ENCODE data around the gene PNPO. TPM values are rescaled to one million over a fixed set of nuclear protein-coding genes. Genes with fewer than 3 reads are reported as not detected.

Gene PNPO
- total and polyA plus RNA-seq, 2 of the 4 experiments (the other 2 are of a cell fraction): 13.9 to 34.1 TPM

GRCh38 chr17:47950448-47950847, 9.1 kb downstream of the PNPO start:
- dilution Hi-C loops (cut with HindIII; ENCODE audit: low sequenced_read_pairs, unreplicated experiment): no loop called here
- no peaks in the 10 kb centered on the region for H3K27me3 ChIP-seq (ENCODE audit: control insufficient read depth, insufficient read depth, low read length)
- no peak overlapping the region for H3K23ac ChIP-seq (ENCODE audit: low read depth, low read length)
- ATAC-seq (ENCODE audit: low read depth): no peak
- in situ Hi-C loops (cut with MboI; ENCODE audit: low sequenced_read_pairs): no loop called here
- no peak overlapping the region for H2BK15ac ChIP-seq (ENCODE audit: low read depth, low read length)
- H3K9me3 ChIP-seq (ENCODE audit: control insufficient read depth, insufficient read depth, low read length): no peaks in the 10 kb centered on the region
- H4K8ac ChIP-seq (ENCODE audit: low read depth in 2 of 2, low read length in 2 of 2): no peak overlapping the region
- no peak overlapping the region for H3K56ac ChIP-seq (ENCODE audit: extremely low read depth, insufficient read depth, low read length)
- H3K9me1 ChIP-seq (ENCODE audit: insufficient read depth, low read length): no peaks in the 10 kb centered on the region
- no peak overlapping the region for H3K4me2 ChIP-seq (ENCODE audit: low read depth, low read length)
- ChIA-PET POLR2A (ENCODE audit: unreplicated experiment) (no interaction called here), CTCF (interaction anchor here (0.6 to 3.3 kb wide), 4 partner anchors 20 to 428 kb away, joined by 3 to 23 read pairs (median 9); partner anchors contain the start of genes CDK5RAP3 and SP2)
- H3K18ac ChIP-seq (ENCODE audit: low read depth, low read length): no peak overlapping the region
- TF ChIP-seq POLR2A (IDR thresholded peaks at IDR 0.05; ENCODE audit: low read depth, low read length): no peak
- TF ChIP-seq, protein P1, sequence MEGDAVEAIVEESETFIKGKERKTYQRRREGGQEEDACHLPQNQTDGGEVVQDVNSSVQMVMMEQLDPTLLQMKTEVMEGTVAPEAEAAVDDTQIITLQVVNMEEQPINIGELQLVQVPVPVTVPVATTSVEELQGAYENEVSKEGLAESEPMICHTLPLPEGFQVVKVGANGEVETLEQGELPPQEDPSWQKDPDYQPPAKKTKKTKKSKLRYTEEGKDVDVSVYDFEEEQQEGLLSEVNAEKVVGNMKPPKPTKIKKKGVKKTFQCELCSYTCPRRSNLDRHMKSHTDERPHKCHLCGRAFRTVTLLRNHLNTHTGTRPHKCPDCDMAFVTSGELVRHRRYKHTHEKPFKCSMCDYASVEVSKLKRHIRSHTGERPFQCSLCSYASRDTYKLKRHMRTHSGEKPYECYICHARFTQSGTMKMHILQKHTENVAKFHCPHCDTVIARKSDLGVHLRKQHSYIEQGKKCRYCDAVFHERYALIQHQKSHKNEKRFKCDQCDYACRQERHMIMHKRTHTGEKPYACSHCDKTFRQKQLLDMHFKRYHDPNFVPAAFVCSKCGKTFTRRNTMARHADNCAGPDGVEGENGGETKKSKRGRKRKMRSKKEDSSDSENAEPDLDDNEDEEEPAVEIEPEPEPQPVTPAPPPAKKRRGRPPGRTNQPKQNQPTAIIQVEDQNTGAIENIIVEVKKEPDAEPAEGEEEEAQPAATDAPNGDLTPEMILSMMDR (conservative IDR thresholded peaks at IDR 0.05; ENCODE audit: low read depth, low read length): no peak
- no peak for TF ChIP-seq RAD21 (IDR thresholded peaks at IDR 0.05; ENCODE audit: low read length)
- no peak for TF ChIP-seq CHD1 (IDR thresholded peaks at IDR 0.05; ENCODE audit: low read depth, low read length)
- no peak for TF ChIP-seq FOS (IDR thresholded peaks at IDR 0.05; ENCODE audit: low read depth, low read length)
- no peak for TF ChIP-seq NFE2L2 (IDR thresholded peaks at IDR 0.05; ENCODE audit: low read depth, low read length)
- no peak for TF ChIP-seq CEBPB (IDR thresholded peaks at IDR 0.05; ENCODE audit: low read depth, low read length)
- no peak overlapping the region for H4K91ac ChIP-seq (ENCODE audit: insufficient read depth, low read depth, low read length)
- H2AK9ac ChIP-seq (replicated peaks; ENCODE audit: low read depth, low read length, poor library complexity): no peak overlapping the region
- WGBS, 2 experiments (ENCODE audit: extremely low coverage in 2 of 2, insufficient read length in 1 of 2): no CpG with 5 or more reads among the region's 4 CpGs
- H3K4me1 ChIP-seq (ENCODE audit: control insufficient read depth, insufficient read depth, low read length): peaks cover 3% of the 10 kb centered on the region
- H2AK5ac ChIP-seq (ENCODE audit: low read depth, low read length): no peak overlapping the region
- H4K5ac ChIP-seq (ENCODE audit: low read depth, low read length): no peak overlapping the region
- H4K20me1 ChIP-seq (ENCODE audit: insufficient read depth, low read length): peaks cover 2% of the 10 kb centered on the region; the same call in 1 of the 2 replicates
- H2AFZ ChIP-seq (replicated peaks; ENCODE audit: low read length, poor library complexity): no peak overlapping the region
- no TSS peak for BruUV-seq (replicated peaks)
- H3K4ac ChIP-seq (ENCODE audit: low read depth, low read length): no peak overlapping the region
- no peak overlapping the region for H2BK5ac ChIP-seq (ENCODE audit: low read depth, low read length, poor library complexity, severe bottlenecking)
- no peak overlapping the region for H3K9ac ChIP-seq (ENCODE audit: low read depth, low read length)
- H3K36me3 ChIP-seq (ENCODE audit: control insufficient read depth, insufficient read depth, low read length): 0 out of 2 replicates have a peak, but pooled peaks cover 2% of the 10 kb centered on the region
- H3K27ac ChIP-seq (ENCODE audit: insufficient read depth, low read length): no peak overlapping the region
- no peak overlapping the region for H2BK120ac ChIP-seq (ENCODE audit: low read depth, low read length)
- H3K14ac ChIP-seq (replicated peaks; ENCODE audit: low read depth, low read length): no peak overlapping the region
- peaks cover 0 to 5% of the 10 kb centered on the region in 2 experiments; a peak in 1 of 4 replicates for H3K79me1 ChIP-seq (ENCODE audit: low read depth in 1 of 2, low read length in 2 of 2)
- intact Hi-C loops (cut with micrococcal nuclease): no loop called here
- no peak for DNase-seq
- H2BK20ac ChIP-seq (ENCODE audit: low read depth, low read length): no peak overlapping the region
- H3K4me3 ChIP-seq (ENCODE audit: insufficient read depth, low read depth, low read length): no peak overlapping the region
